ENCODE results near the gene MSI2.

DNA sequence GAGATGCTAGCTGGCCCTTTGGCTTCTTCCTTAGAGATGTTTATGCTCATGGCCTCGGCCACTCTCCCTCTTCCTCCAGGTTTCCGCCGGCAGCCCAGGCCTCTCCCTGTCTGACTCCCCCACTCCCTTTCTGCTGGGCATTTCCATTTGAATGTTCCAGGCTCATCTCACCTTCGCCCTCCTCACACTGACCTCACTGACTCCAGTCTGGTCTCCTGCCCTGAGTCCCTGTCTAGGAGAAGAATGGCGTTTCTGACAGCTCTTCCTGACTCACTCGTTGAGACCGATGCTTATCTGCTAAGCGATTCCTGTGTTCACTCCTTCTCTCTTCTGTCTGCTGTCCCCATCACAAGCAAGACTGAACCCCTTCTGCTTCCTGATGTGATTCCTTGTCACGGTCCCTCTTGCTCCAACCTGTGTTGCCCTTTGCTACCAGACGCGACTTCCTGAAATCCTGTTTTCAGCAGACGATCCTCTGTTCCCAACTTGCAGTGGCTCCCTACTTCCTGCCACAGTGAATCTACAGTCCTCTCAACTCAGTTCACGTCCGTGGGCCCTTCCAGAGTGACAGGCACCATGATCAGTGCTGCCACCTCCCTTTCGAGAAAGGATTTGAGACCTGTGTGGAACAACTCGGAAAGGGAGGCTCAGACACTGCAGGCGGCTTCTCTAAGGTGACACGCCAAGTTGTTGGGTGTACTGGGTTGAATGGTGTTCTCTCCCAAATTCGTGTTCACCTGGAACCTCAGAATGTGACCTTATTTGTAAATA lies 176.4 kb downstream of the MSI2 start:
- TF ChIP-seq, protein P1, sequence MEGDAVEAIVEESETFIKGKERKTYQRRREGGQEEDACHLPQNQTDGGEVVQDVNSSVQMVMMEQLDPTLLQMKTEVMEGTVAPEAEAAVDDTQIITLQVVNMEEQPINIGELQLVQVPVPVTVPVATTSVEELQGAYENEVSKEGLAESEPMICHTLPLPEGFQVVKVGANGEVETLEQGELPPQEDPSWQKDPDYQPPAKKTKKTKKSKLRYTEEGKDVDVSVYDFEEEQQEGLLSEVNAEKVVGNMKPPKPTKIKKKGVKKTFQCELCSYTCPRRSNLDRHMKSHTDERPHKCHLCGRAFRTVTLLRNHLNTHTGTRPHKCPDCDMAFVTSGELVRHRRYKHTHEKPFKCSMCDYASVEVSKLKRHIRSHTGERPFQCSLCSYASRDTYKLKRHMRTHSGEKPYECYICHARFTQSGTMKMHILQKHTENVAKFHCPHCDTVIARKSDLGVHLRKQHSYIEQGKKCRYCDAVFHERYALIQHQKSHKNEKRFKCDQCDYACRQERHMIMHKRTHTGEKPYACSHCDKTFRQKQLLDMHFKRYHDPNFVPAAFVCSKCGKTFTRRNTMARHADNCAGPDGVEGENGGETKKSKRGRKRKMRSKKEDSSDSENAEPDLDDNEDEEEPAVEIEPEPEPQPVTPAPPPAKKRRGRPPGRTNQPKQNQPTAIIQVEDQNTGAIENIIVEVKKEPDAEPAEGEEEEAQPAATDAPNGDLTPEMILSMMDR (IDR thresholded peaks at IDR 0.05; ENCODE audit: insufficient read depth, low read depth, low read length) = no peak
- no peak for TF ChIP-seq EZH2 (IDR thresholded peaks at IDR 0.05; ENCODE audit: insufficient read depth, low read length)
